HL-60/S4 (cell line): ENCODE data around the gene SEC14L2.

ENCODE experiments used
- in situ Hi-C: fragments of 300-500 bp; cut with MboI; formaldehyde crosslinking; loops from 2 replicates; pipeline ENCODE4 v1.14.3; 2022; ENCODE audit warnings: low sequenced_read_pairs

SEC14L2 gene

DNA sequence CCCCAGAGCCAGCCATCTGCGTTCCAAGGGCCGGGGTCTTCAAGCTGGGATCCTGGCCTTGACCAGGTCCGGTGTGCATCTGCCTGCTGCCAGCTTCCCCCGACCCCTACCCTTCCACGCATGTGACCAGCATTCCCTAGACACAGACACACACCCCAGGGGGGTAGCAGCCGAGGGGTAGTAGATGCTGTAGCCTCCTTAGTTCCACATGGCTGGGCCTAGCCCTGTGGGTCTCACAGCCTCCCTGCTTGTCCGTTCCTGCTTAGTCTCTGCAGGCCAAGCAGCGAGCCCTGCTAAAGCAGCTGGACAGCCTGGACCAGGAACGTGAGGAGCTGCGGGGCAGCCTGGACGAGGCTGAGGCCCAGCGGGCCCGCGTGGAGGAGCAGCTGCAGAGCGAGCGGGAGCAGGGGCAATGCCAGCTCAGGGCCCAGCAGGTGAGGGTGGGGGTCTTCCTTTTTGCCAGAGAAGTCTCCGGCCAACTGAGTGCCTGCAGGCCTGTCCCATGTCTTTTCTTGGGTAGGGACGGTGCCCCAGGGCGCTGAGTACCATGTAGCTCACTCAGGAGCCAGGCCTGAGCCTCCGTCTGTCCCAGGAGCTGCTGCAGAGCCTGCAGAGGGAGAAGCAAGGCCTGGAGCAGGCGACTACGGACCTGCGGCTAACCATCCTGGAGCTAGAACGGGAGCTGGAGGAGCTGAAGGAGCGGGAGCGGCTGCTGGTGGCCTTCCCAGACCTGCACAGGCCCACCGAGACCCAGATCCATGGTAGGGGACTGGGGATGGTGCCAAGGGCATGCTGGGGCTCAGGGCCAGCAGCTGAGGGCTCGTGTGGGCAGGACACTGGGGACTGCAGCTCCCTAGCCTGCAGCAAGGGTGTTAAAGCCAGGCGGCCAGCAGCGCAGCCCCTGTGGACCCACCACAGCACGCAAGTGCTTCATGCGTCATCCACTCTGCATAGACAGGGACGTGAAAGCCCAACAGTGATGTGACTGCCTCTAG is 23.2 kb upstream of the SEC14L2 start:
- in situ Hi-C loops, result no loop called here

DNA sequence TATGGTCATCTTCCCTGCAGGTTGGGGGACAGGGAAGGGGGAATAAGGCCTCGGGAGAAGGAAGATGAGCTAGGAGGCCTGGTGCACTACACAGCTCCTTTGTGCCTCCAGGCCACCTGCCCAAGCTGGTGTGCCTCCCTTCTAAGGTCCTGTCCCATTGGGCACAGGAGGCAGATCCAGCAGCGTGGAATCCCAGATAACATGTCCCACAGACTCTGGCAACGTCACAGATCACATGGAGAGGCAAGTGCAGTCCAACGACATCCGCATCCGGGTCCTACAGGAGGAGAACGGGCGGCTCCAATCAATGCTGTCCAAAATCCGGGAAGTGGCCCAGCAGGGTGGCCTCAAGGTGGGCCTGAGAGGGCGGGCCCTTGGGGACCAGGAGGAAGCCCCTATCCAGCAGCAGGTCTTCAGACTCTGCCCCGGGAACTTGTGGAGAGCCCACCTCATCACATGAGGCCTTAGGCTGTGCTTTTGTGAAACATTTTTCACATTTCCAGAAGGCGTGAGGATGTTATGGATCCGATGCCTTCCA is 21.4 kb upstream of the SEC14L2 start:
- in situ Hi-C loops, result no loop called here

DNA sequence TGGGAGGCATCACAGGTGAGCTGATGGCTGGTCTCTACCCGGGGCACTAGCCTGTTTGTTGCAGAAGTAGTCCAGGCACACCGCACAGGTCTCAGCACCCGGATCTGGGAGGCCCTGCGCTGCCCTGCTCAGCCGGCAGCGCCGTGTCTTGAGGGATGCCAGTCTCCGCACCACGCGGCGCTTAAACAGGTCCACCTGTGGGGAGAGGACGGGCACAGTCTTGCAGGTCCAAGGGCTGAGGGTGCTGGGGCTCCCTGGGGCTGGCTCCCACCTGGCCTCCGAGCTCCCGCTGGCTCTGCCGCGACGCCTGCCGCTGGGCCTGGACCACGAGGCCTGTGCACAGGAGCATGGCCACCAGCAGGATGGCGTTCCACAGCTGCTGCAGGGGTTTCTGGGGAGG is 16.8 kb upstream of the SEC14L2 start:
- in situ Hi-C loops, result loop anchor here (10.0 kb wide), 1 partner anchor 115 kb away; the partner anchor contains the start of gene OSM

DNA sequence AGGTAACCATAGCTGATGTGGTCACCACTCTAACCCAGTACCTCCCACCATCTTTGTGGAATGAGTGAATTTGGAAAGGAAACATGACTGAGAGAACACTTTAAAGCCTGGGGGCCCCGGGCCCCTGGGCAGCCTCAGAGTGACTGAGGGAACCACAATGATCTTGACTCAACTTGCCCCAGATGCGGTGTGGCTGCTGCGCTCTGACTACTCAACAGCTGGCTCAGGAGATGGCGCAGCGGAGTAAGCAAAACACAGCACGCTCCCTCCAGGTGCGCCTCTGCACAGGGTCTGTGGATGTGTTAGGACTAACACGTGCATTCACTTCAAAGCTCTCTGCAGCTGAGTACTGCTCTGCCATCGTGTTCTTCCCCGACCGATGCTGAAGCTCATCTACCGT is 15.6 kb upstream of the SEC14L2 start:
- in situ Hi-C loops, result loop anchor here (10.0 kb wide), 1 partner anchor 116 kb away; the partner anchor contains the start of gene OSM

DNA sequence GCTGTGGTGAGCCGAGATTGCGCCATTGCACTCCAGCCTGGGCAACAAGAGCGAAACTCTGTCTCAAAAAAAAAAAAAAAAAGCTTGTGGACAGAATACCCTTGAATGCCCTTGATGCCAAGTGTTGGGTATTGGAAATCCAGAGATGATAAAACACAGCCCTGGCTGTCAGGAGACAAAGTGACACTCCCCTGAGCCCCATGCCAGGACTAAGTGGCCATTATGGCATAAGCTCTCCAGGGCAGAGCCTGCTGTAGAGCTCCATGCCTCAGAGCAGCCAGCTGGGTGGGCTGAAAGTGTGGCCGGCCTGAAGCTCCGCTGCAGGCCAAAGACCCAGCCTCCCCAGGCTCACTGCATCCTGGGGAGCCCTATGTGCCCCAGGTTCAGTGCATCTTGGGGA is 14.5 kb upstream of the SEC14L2 start:
- in situ Hi-C loops, result loop anchor here (10.0 kb wide), 1 partner anchor 118 kb away; the partner anchor contains the start of gene OSM

DNA sequence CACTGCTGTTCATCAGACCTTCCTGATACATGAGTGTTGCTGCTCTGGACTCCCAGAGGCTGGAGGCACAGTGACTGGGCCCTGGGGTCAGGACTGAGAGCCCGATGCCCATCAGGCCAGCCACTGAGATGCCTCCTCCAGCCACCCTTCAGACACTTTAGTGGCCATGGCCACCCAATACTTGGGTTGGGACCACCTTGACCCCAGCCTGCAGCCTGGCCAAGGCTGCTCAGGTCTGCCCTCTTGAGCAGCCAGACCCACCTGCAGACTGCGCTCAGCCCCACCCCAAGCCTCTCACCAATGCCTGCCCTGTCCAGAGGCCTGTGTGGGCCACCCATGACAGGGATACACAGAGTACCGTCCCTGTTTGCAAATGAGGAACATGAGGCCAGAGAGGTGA is 13.8 kb upstream of the SEC14L2 start:
- in situ Hi-C loops, result loop anchor here (10.0 kb wide), 1 partner anchor 118 kb away; the partner anchor contains the start of gene OSM

DNA sequence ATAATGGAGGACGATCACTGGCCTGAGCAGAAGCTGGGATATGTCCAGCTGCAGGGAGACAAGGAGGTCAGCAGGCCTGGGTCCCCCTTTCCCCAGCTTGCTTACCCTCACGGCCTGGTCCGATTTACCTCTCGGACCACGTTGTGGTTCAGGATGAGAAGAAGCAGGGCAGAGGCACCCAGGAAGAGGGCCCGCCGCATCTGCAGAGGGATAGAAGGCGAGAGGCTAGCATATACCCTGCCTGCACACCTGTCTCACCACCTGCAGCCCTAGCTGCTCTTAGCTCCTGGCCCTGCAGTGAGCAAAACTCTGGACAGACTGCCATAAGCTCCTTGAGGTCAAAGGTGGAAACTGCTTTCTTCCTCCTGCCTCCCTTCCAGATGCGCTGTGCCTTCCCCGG is 10.9 kb upstream of the SEC14L2 start:
- in situ Hi-C loops, result loop anchor here (5.0 to 10.0 kb wide), 2 partner anchors 121 to 279 kb away; partner anchors contain the start of gene OSM

DNA sequence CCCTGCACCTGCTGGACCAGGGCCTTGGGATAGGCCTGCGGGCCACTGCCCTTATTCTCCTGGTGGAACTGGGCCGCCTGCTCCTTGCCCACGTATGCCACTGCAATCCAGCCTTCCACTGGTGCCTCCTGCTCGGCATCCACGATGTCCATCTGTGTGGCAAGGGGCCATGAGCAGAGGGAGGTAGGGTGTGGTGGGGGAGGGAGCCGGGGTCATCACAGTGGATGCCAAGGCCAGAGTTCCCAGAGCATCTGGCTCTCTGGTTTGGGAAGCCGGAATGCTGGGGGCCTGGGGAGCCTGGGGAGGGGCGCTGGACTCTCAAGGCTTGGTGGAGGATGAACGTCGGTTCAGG is 10.2 kb upstream of the SEC14L2 start:
- in situ Hi-C loops, result loop anchor here (5.0 to 10.0 kb wide), 2 partner anchors 122 to 279 kb away; partner anchors contain the start of gene OSM

DNA sequence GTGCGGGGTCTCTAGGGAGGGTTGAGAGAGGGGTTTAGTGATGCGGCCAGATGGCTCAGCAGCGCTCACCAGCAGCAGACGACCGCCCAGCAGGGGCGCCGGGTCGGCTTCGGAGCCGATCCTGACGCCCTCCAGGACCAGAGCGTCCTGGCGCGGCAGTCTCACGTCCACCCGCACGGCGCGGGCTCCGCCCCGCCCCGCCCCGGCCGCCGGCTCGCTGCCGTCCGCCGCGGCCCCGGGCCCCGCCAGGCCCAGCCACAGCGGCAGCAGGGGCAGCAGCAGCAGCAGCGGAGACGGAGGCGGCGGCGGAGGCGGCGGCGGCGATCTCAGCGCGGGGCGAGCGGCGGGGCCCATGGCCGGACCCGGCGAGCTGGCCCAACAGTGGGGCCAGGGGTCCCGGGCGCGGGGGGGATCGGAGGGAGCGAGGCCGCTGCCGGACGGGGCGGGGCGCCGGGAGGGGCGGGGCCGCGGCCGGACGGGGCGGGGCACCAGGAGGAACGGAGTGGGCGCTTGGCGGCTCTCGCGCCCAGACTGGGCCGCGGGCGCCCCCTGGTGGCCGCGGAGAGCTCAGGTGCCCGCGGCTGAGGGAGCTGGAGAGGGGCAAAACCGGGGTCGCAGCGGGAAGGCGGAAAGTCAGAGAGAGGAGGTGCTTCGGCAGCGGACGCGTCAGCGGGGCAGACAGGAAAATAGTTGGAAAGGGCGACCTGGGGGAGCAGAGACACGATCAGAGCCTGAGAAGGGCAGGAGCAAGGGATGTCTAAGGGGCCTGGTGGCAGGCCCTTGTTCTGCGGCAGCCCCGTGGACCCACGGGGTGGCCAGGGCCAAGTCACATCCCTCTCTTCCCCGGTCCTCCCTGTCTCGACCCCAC is 9.6 kb upstream of the SEC14L2 start, which contains the start of gene RNF215:
TSS of gene RNF215 (minus strand) at position 452 of the 868 bp plus-strand sequence. CDS start at position 354, 98 bp downstream.
- in situ Hi-C loops, result loop anchor here (5.0 to 10.0 kb wide), 2 partner anchors 122 to 280 kb away; partner anchors contain the start of gene OSM

DNA sequence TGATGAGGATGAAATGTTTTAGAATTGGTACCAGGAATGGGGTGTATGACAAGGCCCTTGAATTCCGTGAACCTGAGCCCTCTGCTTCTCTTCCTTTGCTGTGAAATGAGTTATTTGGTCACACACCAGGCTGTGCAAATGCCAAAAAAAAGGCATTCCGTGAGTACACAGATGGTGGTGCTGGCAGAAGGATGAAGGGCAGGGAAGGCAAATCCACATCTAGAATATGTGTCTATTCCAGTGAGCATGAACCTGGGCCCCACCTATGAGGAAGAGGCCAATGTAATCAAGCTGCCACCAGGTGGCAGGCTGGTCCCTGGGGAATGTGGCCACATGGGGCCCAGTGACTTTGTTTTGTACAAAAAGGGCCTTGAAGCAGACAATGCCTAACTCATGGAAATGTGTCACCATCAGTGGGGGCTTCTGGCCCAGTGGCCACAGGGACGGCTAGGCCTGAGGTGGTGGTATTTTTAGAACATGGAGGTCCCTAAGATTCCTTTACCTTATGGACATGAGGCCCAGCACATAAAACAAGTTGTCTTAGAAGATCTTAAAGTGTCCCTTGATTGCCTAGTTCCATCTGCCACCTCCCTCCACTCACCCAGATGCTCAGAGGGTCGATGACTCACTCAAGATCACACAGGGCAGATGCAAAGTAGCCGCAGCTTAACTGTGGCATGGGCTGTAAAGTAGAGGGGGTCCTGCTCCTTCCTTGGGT is 5.7 kb upstream of the SEC14L2 start:
- in situ Hi-C loops, result loop anchor here (10.0 kb wide), 1 partner anchor 94 kb away; no protein-coding TSS in a partner anchor

DNA sequence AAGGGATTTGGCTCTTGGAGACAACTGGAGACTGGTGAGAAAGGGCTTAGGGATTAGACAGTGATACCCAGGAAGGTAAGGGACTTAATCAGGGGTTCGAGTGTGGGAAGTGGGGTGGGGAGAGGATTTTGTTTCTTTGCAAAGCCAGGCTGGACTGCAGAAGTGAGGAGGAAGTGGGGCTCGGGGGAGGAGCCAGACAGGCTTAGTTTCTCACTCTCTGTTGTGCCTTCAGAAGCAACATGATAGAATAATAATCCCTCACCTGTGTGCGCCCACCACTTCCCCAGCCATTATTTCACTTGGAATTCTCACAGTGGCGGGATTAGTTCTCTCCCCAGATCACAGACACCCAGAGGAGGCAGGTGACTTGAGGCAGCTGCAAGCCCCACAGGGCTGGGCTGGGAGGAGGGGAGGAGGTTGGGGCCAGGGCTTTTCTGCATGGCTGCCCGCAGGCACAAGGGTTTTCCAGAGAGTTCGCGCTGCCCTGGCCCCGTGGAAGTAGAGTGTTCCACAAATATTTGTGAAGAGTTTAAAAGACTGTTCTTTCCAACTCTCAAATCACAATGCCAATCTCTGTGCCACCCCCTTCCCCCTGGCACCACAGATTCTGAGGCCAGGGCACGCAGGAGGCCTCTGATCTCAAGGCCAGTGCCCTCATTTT is 4.0 kb upstream of the SEC14L2 start:
- in situ Hi-C loops, result loop anchor here (10.0 kb wide), 1 partner anchor 92 kb away; no protein-coding TSS in a partner anchor

DNA sequence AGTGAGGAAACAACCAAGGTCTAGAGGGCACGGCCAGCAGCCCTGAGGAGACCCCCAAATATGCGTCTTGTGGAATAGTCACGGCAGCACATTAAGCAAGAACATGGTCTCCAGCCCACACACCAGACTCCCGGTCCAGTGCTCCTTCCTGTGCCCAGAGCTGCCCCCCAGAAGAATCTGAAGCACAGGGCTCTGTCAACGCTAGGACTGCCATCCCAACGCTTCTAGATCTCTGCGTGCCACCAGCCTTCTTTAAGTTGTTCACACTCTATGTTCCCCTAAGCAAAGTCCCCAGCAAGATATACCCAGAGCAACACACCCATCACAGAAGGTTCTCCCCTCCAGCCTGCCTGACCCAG is 3.5 kb upstream of the SEC14L2 start:
- in situ Hi-C loops, result loop anchor here (10.0 kb wide), 1 partner anchor 92 kb away; no protein-coding TSS in a partner anchor

DNA sequence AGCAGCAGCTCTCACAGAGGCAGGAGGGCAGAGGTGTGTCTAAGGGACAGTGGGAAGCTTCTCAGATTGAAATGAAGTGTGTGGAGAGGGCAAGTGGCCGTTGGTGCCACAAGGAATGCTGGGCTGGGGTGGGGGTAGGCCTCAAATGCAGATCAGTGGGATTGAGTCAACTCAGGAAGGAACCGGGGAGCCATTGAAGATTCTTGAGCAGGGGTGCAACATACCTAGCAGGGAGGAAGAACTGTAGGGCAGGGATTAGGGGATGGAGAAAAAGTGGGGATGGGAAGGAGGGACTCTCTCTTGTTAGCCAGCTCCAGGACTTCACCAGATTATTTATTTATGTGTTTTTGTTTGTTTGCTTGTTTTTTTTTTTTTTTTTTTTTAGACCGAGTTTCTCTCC is 2.9 kb upstream of the SEC14L2 start:
- in situ Hi-C loops, result loop anchor here (10.0 kb wide), 1 partner anchor 91 kb away; no protein-coding TSS in a partner anchor

DNA sequence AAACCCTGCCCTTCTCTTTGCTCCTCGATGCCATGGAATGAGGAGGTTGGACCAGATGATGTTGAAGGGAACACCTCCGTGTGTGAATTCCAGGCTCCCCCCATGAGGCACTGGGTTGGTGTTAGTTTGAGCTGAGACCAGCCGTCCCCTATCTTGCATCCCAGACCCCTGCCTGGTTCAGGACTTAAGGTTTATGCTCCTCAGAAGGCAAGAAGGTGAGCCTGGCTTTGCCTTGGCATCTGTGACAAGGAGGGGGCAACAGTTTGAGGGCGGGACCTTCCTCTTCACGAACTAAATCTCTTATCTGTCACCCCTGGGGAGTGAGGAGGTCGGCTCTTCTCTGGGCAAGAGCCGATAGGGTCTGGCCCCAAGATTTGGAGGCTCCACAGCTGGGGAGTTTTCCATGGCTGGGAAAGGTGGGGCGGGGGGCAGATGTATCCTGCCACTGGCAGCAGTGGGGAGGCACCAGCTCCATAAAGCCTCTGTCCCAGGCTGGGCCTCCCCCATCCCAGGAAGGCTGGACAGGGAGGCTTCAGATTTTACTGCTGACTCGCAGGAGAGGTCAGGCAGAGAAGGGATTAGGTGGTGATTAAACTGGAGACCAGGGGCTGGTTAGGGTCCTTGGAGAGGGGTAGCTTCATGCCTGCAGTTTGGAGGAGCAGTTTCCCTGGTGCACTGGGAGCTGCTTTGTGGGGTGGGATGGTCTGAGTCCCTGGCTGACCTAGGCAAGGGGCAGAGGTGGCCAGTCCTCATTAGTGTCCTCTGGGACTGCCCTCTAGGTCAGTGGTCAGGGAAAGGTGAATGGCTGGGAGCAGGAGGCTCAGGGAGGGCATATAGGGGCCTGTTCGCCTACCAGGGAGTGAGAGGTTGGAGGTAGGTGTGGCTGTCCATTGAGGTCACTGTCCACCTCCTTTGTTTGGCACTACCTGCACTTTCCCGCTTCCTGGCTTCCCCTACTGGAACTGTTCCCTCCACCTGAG is 1.1 kb downstream of the SEC14L2 start:
- in situ Hi-C loops, result loop anchor here (10.0 kb wide), 1 partner anchor 87 kb away; no protein-coding TSS in a partner anchor

DNA sequence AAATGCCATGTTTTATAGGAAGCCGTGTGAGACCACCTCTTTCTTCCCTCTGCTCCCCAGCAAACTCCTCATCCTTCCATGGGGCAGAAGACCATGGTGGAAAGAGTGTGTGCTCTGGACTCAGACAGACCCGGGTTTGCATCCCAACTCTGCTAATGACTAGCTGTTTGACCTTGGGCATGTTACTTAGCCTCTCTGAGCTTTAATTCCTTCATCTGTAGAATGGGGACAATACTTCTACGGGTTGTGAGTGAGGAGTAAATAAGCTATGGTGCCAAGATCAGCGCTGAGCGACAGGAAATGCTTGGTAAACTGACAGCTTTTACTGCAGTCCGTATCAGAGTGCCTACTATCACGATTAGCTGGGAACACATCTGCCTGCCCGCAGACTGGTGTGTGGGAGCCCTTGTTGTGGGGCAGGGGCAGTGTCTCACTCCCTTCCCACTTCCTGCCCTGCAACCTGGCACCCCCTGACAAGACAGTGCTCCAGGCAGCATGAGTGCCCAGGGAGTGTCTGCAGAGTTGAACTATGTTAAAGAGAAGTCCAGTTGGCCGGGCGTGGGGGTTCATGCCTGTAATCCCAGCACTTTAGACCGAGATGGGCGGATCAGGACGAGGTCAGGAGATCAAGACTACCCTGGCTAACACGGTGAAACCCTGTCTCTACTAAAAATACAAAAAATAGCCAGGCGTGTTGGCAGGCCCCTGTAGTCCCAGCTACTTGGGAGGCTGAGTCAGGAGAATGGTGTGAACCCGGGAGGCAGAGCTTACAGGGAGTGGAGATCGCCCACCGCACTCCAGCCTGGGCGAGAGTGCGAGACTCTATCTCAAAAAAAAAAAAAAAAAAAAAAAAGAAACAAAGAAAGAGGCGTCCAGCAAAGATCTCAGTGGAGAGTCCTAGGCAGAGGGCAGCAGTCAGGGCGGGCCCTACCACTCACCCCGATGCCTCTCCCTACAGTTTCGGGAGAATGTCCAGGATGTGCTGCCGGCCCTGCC is 2.2 kb downstream of the SEC14L2 start:
- in situ Hi-C loops, result loop anchor here (10.0 kb wide), 1 partner anchor 86 kb away; no protein-coding TSS in a partner anchor

DNA sequence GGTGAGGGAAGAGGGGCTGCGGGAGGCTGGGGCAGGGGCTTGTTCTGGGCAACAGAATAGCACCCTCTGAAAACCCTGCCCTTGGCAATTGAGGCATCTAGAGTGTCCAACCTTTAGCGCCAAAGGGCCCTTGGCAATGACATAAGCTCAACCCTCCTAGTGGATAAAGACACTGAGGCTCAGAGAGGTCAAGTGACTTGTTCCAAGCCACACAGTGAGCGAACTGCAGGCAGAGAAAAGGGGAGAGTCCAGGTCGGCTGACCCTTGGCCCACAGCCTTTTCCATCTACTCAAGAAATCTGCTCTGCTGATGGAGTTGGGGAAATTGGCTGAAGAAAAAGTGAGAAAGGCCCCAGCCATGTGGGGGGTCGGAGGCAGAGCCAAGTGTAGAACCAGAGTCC is 2.9 kb downstream of the SEC14L2 start:
- in situ Hi-C loops, result loop anchor here (10.0 kb wide), 1 partner anchor 85 kb away; no protein-coding TSS in a partner anchor

DNA sequence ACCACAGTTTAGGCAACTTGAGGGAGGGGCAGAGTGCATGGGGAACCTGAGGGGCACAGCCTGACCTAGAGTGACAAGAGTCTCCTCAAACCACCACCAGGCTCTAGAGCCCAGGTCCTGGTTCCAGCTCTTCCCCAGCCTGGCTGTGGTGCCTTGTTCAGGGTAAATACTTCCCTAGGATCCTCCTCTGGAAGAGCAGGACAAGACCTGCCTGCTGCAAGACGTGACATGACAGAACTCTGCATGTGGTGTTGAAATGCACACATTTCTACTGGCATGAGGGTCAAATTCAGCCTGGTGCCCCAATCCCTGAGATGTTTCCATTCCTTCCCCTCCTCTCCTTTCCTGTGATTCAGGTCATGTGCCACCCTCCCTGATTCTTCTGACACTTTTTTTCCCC is 3.3 kb downstream of the SEC14L2 start:
- in situ Hi-C loops, result no loop called here
